NCI-H69 (cell line): ENCODE data around the gene CCDC201.

Source experiments
- DNase-seq: peaks from one replicate; lab custom pipeline; 2025; lab: John Stamatoyannopoulos, UW

The CCDC201 gene, protein sequence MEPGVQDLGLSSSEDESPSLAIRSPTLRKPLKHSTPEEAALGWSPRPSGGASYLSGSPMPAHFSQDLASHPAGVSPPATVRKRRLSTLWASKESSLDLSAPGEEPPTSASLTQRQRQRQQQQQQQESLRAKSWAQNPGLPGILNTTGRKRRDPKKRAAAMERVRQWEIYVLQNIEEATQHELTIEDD

DNA sequence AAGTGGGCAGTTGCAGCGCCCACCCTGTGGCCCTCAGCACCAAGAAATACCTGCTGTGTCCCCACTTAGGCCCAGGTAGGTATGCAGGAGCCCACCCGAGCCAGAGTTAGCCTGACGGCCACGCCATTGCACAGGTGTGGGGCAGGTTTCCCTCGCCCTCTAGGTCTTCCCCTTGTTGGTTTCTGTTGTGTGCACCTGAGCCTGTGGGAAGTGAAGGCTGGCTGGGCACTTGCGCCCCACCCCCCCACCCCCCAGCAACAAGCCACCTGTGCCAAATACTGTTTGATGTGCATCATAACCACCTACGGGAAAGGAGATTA is at the start of gene CCDC201:
Gene CCDC201, minus strand, starts transcription at position 48 of the 320 bp plus-strand sequence. CDS start 75 bp downstream, outside the sequence.
- DNase-seq = no peak

DNA sequence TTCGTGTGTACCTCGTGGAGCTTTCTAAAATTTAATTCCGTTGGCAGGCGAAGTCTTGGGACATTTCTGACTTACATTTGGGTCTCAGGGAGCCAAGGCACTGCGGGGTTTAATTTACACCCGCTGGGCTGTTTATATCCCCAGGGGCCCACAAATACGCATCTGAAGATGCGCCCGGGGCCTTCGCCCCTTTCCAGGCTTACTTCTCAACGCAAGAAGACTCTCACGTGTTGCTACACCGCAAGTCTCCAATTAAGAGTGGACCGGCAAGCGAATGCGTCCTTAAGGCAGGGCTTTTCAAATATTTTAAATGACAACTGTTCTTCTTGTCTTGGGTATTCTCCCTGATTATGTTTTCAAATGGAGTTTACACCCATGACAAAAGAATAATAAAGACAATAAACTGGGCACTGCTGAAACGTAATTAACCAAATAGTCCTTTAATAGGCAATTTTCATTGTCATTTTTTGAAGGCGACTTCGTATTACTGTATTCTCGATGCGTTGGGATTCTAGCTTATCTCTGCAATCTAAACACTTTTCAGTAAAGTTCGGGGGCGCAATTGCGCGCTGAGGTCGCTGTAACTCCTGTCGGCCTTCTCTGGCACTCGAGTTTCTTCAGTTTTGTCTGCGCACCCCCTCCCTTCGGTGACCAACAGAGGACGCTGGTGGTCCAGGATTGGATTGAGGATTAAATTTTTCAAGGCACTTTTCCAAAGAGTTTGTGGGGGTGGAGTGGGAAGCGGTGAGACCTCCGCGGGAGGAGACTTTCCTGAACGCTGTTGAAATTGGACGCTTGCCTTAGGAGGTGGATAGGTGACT is 49.0 kb upstream of the CCDC201 start:
- DNase-seq = no peak

DNA sequence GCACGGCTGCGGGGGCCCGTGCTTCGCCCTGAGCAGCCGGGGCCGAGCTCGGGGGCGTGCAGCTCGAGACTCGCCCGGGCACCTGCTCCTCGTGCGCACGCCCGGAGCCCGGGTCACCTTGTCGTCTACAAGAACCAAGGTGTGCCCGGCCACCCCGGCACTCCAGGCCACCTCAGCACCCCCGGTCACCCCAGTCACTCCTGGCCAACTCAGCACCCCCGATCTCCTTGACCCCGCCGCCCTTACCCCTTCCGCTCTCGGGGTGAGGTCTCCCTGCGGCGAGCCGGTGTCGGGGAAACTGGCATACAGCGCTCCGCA is 48.5 kb upstream of the CCDC201 start:
- DNase-seq = no peak

DNA sequence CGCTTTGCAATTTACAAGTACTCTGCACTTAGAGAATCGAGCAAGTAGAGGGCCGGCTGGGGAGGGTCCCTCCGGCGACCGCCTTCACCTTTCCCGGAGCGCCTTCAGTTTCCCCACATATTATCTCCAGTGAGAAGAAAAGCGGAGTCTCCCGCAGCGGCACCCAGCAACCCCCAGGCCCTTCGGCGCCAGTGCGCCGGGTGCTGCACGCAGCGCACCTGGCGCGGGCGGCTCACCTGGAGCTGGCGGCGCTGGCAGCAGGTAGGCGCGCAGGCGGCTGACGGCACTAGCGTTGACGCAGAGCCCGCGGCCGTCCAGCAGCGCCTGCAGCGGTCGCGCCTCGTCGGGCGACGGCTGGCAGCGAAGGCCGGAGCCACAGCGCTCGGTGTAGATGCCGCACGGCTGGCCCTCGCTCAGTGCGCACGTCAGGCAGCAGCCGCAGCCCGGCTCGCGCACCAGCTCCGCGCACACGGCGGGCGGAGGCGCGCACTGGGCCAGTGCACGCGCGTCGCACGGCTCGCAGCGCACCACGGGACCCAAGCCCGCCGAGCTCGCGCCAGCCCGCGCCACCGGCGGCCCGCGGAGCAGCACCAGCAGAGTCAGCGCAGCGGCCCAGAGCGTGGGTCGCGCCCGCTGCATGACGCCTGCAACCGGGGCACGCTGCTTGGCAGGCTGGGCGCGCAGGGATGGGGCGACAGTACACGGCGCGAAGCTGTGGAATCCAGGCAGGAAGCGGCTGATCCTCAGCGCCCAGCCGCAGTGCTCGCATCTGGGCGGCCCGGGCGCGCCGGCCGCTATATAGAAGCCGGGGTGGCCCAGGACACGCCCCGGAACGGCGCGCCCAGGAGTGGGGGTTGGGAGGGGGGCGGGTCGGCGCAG is 47.9 kb upstream of the CCDC201 start, which contains the start of gene IGFBP3:
Gene IGFBP3, minus strand, starts transcription at position 771 of the 879 bp plus-strand sequence. Its CDS starts 132 bp downstream, at position 639.
- peak; percentile 75 for DNase-seq

DNA sequence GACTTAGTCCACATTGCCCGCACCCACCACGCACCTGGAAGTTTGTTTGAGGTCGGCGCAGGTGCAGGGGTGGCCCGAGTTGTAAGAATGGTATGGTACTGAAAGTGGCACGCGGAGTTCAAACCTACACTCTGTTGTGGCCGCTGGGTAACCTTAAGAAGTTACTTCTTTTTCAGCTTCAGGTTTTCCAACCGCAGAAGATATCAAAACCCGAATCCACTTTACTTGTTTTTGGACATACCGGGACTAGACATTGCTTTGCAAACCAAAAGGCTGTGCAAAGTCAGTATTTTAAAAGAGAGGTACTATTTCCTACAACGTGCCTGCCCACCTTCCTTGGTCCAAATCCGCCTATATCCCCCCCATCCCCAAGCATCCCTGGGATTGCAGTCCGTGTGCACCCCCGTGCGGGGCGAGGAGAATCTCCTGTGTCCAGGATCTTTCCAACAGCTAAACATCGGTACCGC is 47.1 kb upstream of the CCDC201 start:
- DNase-seq = no peak

DNA sequence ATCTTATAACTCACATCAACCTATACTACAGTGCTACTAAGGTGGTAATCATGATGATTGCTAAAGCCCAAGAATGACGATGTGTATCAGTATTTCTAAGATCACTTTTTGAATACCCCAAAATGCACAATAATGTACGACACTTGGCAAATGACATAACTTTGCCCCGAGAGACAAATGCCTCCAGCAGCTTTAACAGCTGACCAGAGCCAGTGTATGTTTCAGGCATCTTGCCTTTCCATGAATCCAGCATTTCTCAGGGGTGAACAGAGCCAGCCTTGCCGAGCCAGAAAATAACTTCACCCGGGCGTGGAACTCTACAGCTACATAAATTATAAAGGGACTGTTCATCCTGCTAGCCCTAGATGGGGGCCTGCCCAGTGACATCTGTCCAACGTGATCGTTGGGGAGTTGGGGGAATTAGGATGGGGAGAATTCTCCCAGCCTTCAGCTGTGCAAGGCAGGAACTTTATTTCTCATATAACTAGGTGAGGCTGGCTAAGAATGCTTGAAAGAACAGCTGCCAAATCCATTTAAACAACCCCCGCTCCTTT is 46.4 kb upstream of the CCDC201 start:
- no peak for DNase-seq

DNA sequence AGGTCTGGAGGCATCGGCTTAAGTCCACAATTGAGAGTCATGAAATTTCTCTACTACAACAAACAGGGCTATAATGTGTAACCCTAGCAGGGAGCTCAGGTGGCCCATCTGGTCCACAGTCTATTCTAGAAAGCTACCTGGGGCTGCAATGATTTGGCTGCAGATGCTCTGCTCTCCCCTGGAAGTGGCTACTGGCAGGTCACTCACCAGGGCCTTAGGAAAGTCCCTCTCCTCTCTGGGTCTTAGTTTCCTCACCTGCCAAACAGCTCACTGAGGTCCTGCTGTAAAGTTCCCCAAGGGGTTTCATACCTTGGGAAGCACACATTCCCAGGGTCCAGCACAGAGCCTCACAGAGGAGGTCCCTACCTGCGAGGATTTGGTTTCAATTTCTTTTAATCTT is 45.7 kb upstream of the CCDC201 start:
- no peak for DNase-seq

DNA sequence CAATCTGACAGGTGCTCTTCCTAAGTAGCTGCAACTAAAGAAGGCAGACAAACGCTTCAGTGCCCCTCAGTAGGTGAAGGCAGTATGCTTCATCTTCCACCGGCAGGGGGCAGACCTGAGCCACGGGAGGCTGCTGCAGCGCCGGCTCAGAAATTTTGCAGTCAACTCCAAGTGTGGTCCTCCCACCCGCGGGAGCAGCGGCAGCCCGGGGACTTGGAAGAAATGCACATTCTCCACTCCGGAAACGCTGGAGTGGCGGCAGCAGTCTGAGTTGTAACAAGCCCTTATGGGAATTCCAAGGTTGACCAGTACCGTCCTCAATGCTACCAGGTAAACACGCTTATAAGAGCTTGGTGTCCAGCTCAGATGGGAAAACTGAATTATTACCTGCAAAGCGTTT is 44.8 kb upstream of the CCDC201 start:
- DNase-seq = peak; percentile 69

DNA sequence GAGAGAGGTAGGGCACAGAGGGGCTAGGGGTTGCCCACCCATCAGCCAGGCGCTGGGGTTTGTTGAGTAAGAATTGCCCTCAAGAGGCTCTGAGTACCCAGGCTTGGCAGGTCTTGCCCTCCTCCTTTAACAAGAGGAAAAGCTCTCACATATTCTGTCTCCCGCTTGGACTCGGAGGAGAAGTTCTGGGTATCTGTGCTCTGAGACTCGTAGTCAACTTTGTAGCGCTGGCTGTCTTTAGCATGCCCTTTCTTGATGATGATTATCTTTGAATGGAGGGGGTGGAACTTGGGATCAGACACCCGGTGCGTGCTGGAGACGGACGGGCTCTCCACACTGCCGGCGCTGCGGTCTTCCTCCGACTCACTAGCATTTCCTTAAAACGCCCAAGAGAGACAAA is 44.2 kb upstream of the CCDC201 start:
- no peak for DNase-seq

DNA sequence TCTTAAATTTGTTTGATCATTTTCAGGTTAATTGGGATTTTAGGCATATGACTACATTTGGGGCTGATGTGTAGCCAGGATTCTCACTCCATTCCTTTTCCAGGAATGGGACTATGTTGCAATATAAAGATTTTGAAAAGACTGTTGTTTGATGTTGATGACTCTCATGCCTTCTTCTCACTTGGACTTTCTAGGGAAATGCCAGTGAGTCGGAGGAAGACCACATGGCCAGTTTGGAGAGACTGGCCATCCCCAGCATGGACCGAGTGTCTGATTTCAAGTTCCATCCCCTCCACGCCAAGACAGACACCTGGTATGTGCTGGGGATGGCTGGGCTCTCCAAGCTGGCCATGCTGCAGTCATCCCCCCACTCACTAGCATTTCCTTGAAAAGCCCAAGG is 42.7 kb upstream of the CCDC201 start:
- DNase-seq = no peak

DNA sequence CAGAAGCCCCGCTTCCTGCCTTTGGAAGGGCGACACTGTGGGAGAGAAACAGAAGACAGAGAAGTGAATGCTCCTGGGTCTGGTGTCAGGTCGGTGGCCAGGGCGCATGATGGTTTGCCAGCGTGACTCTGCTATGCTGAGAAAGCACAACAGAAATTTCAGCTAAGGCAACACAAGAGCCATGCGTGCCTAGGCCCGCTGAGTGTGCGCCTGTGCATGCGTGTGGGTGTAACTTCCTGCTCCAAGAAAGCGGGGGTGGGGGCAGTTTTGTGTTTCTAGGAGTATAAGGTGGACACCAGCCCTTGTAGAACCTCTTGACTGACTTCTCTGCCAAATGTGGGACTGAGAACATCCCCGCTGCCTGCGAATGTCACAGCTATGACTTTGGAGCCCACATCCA is 42.0 kb upstream of the CCDC201 start:
- DNase-seq = no peak

DNA sequence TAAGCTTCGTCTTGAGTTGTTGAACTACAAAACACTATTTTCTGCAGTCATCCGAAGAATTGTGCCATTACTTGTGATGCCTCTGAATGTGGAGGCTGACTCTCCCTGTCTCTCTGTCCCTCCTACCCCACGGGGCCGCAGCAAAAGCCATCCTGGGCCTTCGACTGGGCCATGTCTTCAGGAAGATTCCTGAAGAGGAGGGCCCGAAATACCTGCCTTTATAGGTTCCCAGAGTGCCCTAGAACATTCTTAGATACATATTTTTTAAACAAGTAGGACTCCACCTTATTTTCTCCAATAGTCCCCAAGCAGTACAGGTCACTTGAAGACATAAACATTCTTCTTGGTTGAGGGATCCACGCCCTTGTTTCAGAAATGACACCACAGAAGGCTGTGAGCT is 40.1 kb upstream of the CCDC201 start:
- DNase-seq = no peak

DNA sequence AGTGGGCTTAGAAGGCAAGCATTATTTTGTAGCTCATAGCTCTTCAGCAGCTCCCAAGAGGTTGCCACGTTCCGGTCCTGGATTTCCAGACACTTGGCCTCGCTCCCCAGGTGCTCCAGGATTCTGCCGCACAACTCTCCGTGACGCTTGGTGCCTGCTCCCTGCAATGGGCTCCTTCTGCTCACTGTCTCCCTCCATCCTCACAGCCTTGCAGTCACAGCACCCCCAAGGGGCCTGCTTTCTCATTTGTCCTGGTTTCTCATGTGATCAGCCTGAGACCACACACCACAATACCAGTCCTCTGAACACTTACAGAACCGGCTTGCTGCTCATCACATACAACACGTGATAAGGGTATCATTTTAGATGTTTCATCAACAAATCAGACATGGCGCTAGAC is 38.4 kb upstream of the CCDC201 start:
- no peak for DNase-seq

DNA sequence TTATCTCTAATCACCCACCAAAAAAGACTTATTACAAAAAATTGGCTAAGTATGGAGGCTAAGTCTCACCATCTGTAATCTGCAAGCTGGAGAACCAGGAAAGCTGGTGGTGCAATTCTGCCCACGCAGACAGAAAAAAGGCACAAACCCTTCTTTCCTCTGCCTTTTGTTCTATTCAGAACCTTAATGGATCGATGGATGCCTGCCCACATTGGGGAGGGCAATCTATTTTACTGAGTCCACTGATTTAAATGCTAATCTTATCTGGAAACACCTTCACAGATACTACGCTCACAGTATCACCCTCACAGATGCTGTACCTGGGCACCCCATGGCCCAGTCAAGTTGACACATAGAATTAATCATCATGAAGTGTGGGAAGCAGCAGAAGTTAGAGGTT is 38.0 kb upstream of the CCDC201 start:
- no peak for DNase-seq

DNA sequence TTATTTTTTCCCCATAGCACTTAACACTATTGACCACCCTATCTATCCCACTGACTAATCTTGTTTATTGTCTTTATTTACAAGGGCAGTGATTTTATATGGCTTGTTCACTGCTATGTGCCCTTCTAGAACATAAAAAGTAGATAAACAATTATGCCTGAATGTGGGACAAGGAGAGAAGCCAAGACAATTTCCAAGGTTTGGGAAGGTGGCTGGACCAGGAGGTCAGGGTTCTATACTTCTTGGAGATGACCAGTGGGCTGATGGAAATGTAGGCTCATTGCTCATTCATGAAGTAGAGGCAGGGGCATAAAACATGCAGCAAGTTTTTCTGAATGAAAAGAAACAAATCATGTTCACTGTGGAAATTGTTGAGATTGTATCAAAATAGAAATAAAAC is 36.7 kb upstream of the CCDC201 start:
- DNase-seq = no peak

DNA sequence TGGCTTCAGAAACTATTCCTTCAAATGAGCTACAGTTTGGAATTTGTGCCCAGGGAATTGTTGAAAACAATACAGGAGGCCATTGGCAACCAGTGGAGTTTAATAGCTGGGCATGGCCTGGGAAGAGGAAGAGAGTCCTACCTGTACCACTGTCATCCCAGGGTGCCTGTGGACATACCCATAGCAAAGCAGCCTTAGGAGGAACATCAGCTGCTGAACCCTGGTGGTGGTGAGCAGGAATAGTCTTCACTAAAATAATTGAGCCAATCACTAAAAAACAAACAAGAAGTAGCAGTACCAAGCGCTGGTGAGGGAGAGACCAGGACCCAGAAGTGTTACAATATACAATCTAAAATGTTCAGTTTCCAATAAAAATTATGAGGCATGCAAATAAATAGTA is 29.9 kb upstream of the CCDC201 start:
- no peak for DNase-seq

DNA sequence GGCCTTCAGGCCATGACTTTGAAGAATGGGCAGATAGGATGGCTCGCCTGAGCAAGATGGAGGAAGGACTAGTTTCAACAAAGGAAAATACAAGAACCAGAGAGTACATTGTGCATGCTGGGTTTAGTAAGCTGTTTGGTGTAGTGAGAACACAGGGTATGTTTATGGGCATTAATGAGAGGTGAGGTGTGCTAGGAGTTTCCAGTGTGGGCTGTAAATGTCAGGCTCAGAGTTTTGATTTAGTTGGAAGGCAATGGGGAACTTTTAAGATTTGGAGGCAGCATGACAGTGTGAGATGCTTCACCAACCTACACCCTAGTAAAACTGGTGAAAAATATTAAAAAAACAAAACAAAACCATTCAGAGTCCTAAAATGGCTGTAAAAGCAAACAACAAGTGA is 28.7 kb upstream of the CCDC201 start:
- DNase-seq = no peak

DNA sequence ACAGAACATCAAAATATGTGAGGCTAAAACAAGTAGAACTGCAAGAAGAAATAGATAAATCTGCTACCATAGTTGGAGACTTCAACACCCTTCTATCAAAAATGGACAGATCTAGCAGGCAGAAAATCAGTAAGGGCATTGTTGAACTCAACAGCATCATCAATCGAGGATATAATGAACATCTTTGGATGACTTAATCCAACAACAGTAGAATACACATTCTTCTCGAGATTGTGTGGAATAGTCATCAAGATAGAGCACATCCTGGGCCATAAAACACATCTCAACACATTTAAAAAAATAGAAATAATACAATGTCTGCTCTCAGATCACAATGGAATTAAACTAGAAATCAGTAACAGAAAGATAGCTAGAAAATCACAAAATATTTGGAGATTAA is 25.3 kb upstream of the CCDC201 start:
- DNase-seq = no peak

DNA sequence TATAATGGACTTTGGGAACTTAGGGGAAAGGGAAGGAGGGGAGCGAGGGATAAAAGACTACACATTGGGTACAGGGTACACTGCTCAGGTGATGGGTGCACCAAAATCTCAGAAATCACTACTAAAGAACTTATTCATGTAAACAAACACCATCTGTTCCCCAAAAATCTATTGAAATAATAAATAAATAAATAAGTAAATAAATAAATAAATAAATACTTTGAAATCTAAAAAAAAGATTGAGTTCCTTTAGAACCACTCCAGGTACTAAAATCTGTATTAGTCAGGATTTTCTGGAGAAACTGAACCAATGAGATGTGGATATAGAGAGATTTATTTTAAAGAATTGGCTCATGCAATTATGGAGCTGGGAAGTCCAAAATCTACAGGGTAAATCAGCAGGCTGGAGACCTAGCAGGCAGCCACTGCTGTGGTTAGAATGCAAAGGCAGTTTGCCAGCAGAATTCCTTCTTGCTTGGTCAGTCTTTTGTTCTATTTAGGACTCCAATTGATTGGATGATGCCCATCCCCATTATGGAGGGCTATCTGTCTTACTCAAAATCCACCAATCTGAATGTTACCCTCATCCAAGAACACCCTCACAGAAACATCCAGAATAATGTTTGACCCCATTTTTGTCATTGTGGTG is 24.3 kb upstream of the CCDC201 start:
- no peak for DNase-seq

DNA sequence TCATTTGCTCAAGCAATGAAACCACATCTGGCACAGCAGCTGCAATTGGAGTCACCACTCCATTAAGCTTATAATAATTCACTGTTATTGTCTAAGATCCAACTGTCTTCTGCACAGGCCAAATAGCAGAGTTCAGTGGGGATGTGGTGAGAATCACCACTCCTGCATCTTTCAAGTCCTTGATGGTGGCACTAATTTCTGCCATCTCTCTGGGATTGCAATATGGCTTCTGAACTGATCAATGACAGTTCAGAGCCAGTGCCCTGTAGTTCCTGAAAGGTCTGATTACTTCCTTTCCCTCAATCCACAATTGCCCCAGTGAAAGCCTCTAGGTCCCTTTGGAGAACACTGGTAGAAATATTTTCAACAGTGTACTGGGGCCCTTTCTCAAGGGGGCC is 21.8 kb upstream of the CCDC201 start:
- no peak for DNase-seq

DNA sequence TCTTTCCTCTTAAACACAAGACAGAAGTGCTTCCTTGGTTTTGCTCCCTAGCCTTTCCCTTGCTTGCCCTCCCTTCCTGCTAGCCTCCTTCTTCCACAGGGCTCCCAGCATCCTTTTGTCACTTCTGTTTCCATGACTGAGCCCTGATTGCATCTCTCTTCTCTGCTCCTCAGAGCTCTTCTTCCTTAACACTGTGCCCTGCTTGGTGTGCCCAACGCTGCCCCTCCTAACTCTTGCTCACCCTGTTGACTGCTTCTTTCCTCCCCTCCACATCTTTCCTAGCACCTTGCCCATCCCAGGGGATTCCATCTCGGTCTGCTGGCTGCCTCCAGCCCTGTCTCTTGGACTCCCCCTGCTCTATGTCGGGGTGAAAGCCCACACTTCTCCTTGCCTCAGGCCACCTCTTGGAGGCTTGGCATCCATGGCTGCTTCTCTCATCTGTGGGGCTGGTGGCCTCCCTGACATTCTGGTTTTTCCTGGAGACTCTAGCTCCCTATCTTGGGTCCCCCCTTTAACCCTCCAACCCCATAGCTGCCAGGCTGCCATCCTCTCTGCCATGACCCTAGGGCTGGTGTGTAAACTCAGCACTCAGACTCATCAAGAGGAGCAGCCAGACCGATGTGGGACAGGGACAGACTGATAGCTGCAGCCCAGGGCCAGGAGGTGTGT is 21.2 kb upstream of the CCDC201 start:
- no peak for DNase-seq
